Measurements from ENCODE around the gene MAP1S. TPM values are rescaled to one million over a fixed set of nuclear protein-coding genes. Genes with fewer than 3 reads are reported as not detected.

The MAP1S gene, protein sequence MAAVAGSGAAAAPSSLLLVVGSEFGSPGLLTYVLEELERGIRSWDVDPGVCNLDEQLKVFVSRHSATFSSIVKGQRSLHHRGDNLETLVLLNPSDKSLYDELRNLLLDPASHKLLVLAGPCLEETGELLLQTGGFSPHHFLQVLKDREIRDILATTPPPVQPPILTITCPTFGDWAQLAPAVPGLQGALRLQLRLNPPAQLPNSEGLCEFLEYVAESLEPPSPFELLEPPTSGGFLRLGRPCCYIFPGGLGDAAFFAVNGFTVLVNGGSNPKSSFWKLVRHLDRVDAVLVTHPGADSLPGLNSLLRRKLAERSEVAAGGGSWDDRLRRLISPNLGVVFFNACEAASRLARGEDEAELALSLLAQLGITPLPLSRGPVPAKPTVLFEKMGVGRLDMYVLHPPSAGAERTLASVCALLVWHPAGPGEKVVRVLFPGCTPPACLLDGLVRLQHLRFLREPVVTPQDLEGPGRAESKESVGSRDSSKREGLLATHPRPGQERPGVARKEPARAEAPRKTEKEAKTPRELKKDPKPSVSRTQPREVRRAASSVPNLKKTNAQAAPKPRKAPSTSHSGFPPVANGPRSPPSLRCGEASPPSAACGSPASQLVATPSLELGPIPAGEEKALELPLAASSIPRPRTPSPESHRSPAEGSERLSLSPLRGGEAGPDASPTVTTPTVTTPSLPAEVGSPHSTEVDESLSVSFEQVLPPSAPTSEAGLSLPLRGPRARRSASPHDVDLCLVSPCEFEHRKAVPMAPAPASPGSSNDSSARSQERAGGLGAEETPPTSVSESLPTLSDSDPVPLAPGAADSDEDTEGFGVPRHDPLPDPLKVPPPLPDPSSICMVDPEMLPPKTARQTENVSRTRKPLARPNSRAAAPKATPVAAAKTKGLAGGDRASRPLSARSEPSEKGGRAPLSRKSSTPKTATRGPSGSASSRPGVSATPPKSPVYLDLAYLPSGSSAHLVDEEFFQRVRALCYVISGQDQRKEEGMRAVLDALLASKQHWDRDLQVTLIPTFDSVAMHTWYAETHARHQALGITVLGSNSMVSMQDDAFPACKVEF
- 23.3 and 50.0 TPM in 2 replicates for total RNA-seq (2014; rRNA removed; shearing (Covaris generic); ENCODE audit: low replicate concordance)

DNA sequence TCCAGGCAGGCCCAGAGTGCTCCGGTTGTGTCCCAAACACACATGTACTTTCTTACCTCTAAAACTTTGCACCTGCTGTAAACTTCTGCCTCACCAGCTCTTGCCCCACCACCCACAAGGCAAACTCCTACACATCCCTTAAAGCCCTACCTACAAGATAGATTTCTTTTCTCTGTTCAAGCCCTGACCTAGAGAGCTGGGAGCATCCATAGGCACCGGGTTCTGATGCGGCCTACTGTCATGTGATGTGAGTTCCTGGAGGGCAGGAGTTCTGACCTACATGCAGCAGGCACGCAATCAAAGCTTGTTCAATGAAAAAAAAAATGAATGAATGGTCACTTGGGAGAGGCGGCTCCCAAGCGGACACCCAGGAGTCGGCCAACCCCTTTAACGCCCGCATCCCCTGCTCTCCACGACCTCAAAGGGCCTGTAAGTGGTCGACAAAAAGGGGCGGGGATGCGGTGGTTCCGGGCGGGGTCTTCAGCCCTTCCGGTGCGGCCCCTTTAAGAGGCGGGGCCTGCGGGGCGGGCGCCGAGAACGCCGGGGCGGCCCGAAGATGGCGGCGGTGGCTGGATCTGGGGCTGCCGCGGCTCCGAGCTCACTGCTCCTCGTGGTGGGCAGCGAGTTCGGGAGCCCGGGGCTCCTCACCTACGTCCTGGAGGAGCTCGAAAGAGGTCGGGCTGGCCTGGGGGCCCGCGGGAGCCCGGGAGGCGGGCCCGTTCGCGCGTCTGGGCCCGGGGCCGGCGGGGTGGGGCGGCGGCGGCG is at the start of gene MAP1S:
Gene MAP1S (plus strand): TSS at position 534 of the 765 bp plus-strand sequence. CDS start 23 bp downstream, at position 557.
- H3K27me3 ChIP-seq, result no peaks in the 10 kb centered on the region
- DNase-seq, result peak; percentile 82
- H3K9me3 ChIP-seq, result no peaks in the 10 kb centered on the region
- H3K4me3 ChIP-seq, result peak within 1 kb of the TSS; percentile 90
- peaks cover 30% of the 10 kb centered on the region for H3K36me3 ChIP-seq

GRCh38 chr19:17671906-17672305 is 47.4 kb upstream of the MAP1S start:
- DNase-seq, result peak; percentile 32

GRCh38 chr19:17673937-17674799 is 45.1 kb upstream of the MAP1S start:
- H3K36me3 ChIP-seq, result no peaks in the 10 kb centered on the region
- DNase-seq, result peak; percentile 45
- peaks cover 13% of the 10 kb centered on the region for H3K27me3 ChIP-seq
- no peak overlapping the region for H3K4me3 ChIP-seq
- 0 out of 2 replicates have a peak, but pooled peaks cover 2% of the 10 kb centered on the region for H3K9me3 ChIP-seq

More at GRCh38 chr19:17671906-17672305, 47.4 kb upstream of the MAP1S start:
- Histone ChIP-seq H3K9me3 (0 out of 2 replicates have a peak, but pooled peaks cover 2% of the 10 kb centered on the region), H3K4me3 (no peak overlapping the region), H3K36me3 (no peaks in the 10 kb centered on the region), H3K27me3 (peaks cover 7% of the 10 kb centered on the region; the same call in 1 of the 2 replicates)

- Histone ChIP-seq H3K27me3 (peaks cover 29% of the 10 kb centered on the region), H3K4me3 (no peak overlapping the region)
- no peak for DNase-seq
Observed at GRCh38 chr19:17676295-17676694, 43.0 kb upstream of the MAP1S start.

DNA sequence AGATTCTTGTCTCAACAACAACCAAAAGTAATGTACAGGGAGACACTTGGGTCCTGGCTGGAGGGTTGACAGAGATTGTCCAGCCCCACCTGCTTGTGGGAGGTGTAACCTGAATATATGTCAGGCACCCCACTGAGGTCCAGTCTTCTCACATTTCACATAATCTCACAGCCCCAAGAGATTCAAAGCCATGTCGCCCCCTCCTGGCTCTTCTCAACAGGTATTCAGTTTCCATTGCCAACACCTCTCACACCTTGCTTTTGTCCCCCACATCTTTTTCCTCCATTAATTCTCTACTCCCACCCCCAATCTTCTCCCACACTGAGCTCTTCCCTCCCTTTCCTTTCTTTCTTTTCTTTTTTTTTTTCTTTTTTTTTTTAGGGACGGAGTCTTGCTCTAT is 42.3 kb upstream of the MAP1S start:
- Histone ChIP-seq H3K36me3 (no peaks in the 10 kb centered on the region), H3K9me3 (no peaks in the 10 kb centered on the region), H3K4me3 (no peak overlapping the region), H3K27me3 (peaks cover 31% of the 10 kb centered on the region)
- DNase-seq, result no peak

More at GRCh38 chr19:17676295-17676694, 43.0 kb upstream of the MAP1S start:
- no peaks in the 10 kb centered on the region for H3K36me3 ChIP-seq
- 0 out of 2 replicates have a peak, but pooled peaks cover 2% of the 10 kb centered on the region for H3K9me3 ChIP-seq

GRCh38 chr19:17678836-17679235 is 40.4 kb upstream of the MAP1S start:
- Histone ChIP-seq H3K27me3 (peaks cover 31% of the 10 kb centered on the region), H3K9me3 (no peaks in the 10 kb centered on the region), H3K36me3 (no peaks in the 10 kb centered on the region), H3K4me3 (no peak overlapping the region)
- no peak for DNase-seq

GRCh38 chr19:17679526-17680229 is 39.6 kb upstream of the MAP1S start:
- Histone ChIP-seq H3K36me3 (no peaks in the 10 kb centered on the region), H3K27me3 (peaks cover 31% of the 10 kb centered on the region), H3K4me3 (no peak overlapping the region), H3K9me3 (no peaks in the 10 kb centered on the region)
- DNase-seq, result no peak

GRCh38 chr19:17680230-17680722 is 39.0 kb upstream of the MAP1S start:
- peak; percentile 63 for DNase-seq
- Histone ChIP-seq H3K27me3 (peaks cover 31% of the 10 kb centered on the region), H3K36me3 (no peaks in the 10 kb centered on the region), H3K9me3 (no peaks in the 10 kb centered on the region), H3K4me3 (no peak overlapping the region)

DNA sequence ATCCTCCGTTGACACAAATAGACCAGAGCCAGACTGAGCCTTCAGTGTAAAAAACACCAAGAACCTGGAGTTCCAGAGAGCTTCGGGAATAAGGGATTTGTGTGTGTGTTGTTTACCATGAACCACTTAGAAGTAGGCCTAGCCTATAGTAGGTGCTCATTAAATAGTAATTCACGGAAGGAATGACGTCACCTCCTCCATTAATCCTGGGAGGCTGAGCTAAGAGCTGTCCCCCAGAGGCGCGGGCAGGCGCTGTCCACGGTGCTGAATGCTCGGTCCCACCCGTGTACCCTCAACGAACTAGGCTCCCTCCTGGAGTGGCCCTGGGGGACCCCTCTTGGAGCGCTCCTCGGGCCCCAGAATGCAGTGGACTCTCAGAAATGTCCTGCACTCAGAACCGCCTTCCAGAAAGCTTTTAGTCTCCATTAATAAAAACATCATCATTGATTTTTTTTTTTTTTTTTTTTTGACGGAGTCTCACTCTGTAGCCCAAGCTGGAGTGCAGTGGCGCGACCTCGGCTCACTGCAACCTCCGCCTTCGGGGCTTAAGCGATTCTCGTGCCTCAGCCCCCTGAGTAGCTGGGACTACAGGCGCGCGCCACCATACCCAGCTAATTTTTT is 37.7 kb upstream of the MAP1S start:
- DNase-seq, result peak; percentile 48
- Histone ChIP-seq H3K27me3 (peaks cover 31% of the 10 kb centered on the region), H3K4me3 (no peak overlapping the region), H3K9me3 (no peaks in the 10 kb centered on the region), H3K36me3 (no peaks in the 10 kb centered on the region)

- no peak for DNase-seq
- Histone ChIP-seq H3K36me3 (no peaks in the 10 kb centered on the region), H3K27me3 (peaks cover 35% of the 10 kb centered on the region), H3K9me3 (no peaks in the 10 kb centered on the region), H3K4me3 (no peak overlapping the region)
Observed at GRCh38 chr19:17682273-17682672, 37.0 kb upstream of the MAP1S start.

DNA sequence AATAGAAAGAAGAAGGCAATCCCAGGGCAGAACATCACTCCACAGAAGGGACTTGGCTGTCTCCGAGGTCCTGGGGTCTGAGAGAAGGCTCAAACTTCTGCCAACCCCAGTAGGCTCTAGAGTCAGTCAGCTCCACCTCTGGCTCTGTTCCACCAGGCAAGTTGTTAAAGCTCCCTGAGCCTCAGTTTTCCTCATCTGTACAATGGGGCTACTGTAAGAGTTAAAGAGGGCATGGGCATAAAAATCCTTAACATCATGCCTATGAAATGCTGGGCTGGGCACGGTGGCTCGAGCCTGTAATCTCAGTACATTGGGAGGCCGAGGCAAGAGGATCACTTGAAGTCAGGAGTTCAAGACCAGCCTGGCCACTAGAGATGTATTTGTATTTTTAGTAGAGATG is 36.2 kb upstream of the MAP1S start:
- H3K9me3 ChIP-seq, result no peaks in the 10 kb centered on the region
- no peak for DNase-seq
- peaks cover 36% of the 10 kb centered on the region for H3K27me3 ChIP-seq
- H3K36me3 ChIP-seq, result no peaks in the 10 kb centered on the region
- H3K4me3 ChIP-seq, result no peak overlapping the region

- H3K4me3 ChIP-seq, result no peak overlapping the region
- no peaks in the 10 kb centered on the region for H3K9me3 ChIP-seq
- peaks cover 46% of the 10 kb centered on the region for H3K27me3 ChIP-seq
- no peak for DNase-seq
- no peaks in the 10 kb centered on the region for H3K36me3 ChIP-seq
Observed at GRCh38 chr19:17684256-17684655, 35.0 kb upstream of the MAP1S start.

GRCh38 chr19:17685451-17686022 is 33.7 kb upstream of the MAP1S start:
- Histone ChIP-seq H3K4me3 (no peak overlapping the region), H3K27me3 (peaks cover 35% of the 10 kb centered on the region), H3K9me3 (no peaks in the 10 kb centered on the region), H3K36me3 (no peaks in the 10 kb centered on the region)
- no peak for DNase-seq

- Histone ChIP-seq H3K36me3 (no peaks in the 10 kb centered on the region), H3K9me3 (no peaks in the 10 kb centered on the region), H3K27me3 (peaks cover 36% of the 10 kb centered on the region), H3K4me3 (no peak overlapping the region)
- DNase-seq, result peak; percentile 8
Observed at GRCh38 chr19:17686023-17686521, 33.2 kb upstream of the MAP1S start.
